Measurements from ENCODE around the gene GPR18.
"Not testable (repeated sequence)": the region's sequence is repeated elsewhere in the genome, so short reads cannot be mapped to it uniquely, and the experiment has no call there.

The GPR18 gene

DNA sequence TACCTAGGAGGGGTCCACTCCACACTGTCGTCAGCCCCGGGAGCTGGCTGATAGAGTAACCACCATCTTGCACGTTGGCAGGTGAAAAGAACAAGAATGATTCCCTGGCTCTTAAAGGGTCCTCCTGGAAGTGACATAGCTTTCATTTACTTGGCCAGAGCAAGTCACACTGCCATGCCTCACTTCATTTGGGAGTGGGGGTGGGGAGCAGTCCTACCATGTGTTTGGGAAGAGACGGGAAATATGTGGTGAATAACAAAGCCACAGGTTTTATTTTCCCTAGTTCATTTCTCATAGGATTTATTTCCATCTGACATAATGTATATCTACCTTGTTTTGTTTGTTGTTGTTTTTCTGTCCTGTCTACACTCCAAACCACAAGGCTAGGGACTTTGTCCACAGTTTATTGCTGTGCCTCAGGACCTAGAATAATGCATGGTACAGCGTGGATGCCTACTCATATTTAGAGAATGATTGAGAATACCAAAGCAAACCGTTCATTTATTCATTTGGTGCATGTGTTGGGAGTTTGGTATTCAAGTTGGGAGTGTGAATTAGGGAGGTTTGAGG, 30.8 kb downstream of the GPR18 start:
- no peak for DNase-seq

DNA sequence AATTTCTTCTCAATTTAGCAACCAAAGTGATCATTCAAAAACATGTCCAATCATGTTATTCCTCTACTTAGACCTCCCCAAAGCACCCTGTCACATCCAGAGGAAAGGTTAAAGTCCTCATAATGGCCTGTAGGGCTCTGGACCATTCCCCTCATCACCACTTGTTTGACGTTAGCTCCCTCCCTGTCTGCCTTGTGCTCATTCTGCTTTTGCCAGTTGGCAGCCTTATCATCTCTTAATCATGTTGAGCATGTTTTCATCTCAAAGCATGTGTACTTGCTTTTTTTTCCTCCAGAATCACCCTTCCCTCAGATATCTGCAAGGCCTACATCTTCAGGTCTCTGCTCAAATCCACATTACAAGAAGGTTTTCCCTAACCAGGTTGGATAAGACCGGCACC, 31.7 kb downstream of the GPR18 start:
- no peak for DNase-seq

DNA sequence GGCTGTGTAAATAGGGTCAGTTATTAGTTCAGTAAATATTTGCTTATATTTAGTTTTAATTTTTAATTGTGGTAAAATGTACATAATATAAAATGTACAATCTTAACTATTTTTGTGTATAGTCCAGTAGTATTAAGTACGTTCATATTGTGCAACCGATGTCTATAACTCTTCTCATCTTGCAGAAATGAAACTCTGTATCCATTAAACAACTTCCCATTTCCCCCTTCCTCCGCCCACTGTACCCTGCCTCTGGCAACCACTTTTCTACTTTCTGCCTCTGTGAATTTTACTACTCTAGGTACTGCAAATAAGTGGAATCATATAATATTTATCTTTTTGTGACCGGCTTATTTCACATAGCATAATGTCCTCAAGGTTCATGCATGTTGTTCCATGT, 33.1 kb downstream of the GPR18 start:
- no peak for DNase-seq

DNA sequence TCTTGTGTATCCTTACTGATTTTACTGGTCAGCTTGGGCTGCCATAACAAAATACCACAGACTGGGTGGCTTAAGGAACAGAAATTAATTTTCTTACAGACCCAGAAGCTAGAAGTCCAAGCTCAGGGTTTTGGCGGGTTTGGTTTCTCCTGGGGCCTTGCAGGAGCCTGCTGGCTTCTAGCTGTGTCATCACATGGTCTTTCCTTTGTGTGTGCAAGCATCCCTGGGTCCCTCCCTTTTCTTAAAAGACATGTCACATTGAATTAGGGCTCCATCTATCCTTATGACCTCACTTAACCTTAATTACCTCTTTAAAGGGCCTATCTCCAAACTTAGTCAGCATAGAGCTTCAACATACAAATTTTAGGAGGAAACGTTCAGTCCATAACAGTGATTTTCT, 34.2 kb downstream of the GPR18 start:
- DNase-seq: no peak

DNA sequence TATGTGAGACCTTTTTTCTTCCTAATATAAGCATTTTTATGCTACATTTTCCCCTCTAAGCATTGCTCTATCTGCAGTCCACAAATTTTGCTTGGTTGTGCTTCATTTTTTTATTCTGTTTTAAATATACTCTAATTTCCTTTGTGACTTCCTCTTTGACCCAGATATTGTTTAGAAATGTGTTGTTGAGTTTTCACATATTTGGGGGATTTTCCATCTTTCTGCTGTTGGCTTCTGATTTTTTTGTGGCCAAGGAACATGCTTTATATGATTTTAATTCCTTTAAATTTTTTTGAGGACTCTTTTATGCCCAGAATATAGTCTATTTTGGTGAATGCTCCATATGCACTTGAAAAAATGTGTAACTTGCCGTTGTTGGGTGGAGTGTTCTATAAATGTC, 34.6 kb downstream of the GPR18 start:
- no peak for DNase-seq

DNA sequence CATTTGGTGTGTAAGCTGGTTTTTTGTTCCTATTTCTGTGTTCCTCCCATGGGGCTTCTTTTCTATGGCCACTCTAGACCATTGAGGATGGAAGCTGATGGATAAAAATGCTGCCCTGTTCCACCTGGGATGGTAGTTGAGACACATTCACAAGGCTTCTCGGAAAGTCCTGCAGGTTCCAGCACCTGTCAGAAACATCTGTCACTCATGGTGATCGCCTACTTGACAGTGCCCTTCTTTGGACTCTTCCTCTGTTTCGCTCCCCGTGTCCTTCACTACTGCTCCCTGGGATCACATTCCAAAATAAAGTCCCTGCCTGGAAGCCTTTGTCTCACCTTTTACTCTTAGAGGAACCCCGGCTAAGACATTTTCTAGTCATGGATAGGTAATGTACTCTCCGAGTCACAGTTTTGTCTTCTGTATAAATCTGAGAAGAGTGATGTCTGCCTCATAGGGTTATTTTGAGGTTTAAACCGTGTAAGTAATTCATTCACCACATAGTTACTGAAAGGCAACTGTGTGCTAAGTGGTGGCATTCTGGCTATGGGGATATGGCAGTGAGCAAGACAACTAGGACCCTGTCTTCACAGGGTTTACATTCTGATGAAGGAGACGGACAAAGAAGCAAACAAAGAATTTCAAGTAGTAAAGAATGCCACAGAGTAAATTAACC, 36.5 kb downstream of the GPR18 start:
- no peak for DNase-seq

DNA sequence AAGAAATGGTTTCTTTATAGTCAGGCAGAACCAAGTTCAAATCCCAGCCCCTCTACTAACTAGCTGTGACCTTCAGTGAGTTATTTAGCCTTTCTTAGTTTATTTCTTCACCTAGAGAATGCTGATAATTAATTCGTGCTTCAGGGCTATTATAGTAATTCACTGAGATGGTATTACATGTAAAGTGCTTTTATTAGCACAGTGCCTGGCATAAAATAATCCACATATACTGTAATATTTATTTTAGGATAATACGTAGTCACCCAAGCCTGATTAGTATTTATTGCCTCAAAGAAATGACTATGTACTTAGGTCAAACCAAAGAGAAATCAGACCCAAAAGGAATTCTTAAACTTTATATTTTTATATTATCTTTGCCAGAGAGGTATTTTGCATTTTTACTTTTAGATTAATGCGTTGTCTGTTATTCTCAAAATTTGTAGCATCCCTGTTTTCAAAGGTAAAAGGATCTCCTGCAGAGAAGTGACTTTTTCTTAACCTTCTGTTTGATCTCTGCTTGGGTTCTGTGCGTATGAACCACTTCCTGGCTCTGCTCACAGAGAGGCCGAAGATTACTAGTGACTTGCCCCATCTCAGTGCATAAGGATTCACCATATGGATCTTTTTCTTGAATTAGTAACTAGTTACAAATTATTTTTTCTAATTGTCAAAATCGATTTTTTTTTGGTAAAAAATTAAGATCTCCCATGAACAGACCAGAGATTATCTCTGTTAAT, 37.8 kb downstream of the GPR18 start:
- DNase-seq: no peak

DNA sequence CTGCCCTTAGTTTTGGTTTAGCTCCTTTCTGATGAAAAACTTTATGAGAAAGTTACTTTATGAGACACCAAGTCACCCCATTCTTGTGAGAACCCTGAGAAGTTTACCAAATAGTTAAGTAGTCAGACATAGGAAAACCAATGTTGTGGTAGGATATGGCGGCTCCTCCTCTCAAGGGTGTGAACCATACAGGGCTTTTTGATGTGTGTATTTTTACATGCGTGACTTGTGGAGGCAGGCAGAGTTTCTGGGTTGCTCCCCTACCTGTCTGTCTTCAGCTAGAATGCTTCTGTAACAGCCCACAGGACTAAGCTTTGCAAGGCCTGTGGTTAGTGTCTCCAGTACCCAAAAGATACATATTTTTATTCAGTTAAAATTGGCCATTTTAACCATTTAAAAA, 39.2 kb downstream of the GPR18 start:
- DNase-seq: peak; percentile 81

DNA sequence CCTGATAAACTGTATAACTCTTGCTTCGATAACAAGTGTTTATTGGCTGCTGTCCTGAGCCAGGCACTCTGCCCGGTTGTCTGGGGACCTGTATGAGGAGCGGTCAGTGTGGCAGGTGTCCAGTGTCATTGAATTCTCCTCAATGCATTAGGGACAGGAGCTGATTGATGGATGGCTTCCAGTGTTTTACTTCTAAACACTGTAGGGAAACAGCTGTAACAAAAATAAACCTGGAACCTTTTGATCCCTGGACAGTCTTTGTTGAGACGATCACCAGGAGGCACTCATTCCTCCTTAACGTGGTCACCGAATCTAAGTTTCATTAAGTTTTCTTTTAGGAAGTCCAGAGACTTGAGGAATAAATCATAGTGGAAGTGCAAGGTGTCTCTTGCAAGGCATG, 39.6 kb downstream of the GPR18 start:
- no peak for DNase-seq

DNA sequence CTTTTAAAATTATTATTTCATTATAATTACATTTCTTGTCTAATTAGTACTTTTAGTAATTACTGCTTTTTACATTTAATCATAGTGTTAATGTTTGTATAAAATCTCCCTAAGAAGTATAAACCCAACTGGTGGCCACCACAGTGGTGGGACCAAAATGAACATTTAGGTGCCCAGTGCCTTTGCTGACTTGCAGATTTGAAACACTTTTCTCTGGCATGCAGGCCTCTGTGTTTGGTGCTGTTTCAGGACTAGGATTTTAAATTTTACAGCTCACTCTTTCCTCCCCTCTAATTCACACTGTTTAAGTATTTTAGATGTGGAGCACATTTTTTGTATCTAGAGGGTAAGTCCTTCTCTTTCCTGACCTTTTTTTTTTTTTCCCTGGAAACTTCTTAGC, 40.1 kb downstream of the GPR18 start:
- no peak for DNase-seq

DNA sequence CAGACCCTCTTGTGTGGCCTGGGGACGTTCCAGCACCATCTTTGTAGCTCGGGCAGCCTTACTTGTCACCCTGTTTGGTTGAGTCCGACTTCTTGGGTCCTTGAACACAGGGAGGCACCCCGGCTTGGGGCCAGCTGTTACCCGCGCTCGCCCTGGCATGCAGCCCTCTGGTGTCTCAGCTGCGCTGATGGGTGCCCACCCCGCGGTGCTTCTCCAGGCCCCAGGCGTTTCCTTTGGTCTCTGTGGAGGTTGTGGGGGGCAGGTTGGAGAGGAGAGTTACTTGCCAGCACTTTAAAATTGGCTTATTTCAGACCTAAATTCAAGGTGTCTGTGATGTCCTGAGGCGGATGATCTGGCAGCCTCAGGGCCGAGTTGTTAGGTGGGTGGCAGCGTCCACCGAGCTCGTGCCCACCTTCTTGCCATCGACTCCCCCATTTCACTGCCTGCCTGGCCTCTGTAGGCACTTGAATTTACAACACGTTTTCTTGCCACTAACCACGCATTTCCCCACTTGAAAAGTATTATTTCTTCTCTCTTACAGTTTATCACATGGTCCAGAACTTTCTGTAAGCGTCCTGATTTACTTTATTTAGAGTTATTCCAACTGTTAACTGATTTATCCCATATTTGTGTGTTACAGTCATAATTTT, 40.6 kb downstream of the GPR18 start:
- DNase-seq: peak; percentile 69

DNA sequence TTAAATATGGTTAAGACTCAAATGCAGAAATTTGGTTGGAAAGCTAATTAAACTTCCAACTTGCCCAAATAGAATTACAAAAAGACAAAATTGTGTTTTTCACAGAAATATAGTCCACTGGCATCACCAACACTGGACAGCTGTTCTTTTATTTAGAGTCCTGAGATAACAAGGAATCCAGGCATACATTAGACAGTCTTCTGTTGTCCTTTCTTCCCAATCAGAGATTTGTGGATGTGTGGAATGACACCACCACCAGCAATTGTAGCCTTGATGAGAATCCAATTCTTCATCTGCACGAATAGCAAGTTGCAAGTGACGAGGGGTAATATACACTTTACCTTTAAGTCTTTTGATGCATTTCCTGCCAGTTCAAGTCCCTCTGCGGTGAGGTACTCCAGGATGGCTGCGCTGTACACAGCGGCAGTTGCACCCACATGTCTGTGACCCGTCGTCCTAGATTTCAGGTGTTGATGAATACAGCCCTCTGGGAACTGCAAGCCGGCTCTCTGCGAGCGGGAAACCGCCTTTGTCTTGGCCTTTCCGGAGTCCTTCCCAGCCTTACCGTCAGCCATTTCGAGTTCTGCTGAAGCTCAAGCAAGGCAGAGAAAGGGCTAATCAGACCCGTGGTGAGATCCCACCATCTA, 42.9 kb downstream of the GPR18 start:
- peak; percentile 86 for DNase-seq

DNA sequence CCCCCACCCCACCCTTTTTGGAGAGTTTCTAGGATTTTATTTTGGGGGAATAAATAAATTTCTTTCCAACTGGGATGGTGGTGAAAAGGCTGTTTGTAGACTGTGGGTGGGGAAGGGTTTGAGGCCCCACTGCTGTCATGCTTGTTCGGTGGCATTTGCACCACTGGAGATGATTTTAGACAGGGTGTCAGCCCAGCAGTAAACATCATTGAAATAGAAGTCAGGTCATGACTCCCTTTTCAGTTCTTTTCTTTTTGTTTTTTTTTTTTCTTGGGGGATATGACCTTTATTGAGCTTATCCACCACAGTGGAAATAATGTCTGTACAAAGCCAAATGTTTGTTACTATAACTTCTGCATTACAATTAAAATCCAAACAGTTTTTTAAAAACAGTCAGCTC, 43.4 kb downstream of the GPR18 start:
- no peak for DNase-seq

DNA sequence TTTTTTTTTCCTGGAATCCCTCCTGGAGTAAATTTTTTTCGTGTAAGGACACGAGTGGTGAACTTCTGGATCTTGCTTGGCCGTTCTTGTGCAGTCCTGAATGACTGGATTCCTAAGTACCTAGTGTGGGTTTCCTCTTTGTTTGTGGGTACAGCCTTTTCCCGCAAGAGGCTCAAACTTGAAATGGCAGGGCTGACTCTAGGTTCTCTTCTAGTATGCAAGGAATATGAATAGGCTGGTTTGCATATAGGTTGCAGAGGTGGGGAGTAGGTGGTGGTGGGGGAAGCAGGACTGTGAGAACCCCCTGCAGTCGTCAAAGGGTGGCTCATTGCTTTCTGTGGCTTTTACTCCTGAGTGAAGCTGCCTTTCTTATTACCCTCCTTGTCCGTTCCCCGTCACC, 43.9 kb downstream of the GPR18 start:
- DNase-seq: peak; percentile 77

DNA sequence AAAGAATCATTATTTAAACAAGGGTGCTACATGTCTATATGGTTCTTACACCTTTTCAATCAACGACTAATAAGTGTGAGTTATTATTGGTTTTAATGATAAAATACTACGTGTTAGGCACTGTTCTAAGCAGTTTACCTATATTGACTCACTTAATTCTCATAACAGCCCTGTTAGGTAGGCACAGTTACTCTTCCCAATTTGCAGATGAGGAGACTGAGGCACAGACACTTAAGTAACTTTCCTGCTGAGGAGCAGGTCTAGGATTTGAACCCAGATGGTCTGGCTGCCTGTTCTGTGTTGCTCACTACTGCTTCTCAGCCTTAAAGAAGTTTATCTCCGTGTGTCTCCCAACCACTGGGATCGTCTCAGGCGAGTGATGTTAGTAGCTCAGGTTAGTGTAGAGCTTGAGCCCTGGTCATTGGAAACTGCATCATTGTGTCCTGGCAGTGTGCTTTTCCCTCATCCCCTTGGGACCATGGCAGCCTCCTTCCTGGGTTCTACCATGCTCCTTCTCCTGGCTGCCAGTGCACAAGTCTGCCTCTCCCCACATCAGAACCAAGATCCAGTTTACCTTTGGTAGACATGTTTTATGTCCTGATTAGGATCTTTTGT, 46.7 kb downstream of the GPR18 start:
- no peak for DNase-seq

DNA sequence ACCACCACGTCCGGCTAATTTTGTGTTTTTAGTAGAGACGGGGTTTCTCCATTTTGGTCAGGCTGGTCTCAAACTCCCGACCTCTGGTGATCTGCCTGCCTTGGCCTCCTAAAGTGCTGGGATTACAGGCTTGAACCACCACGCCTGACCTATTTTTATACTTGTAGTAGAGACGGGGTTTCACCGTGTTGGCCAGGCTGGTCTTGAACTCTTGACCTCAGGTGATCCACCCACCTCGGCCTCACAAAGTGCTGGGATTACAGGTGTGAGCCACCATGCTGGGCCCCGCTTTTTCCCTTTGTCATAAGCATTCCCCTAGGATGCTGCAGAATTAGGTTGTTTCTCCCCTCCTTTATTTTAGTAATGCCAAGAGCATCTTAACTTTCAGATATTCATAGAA, 47.6 kb downstream of the GPR18 start:
- DNase-seq: not testable (repeated sequence)

DNA sequence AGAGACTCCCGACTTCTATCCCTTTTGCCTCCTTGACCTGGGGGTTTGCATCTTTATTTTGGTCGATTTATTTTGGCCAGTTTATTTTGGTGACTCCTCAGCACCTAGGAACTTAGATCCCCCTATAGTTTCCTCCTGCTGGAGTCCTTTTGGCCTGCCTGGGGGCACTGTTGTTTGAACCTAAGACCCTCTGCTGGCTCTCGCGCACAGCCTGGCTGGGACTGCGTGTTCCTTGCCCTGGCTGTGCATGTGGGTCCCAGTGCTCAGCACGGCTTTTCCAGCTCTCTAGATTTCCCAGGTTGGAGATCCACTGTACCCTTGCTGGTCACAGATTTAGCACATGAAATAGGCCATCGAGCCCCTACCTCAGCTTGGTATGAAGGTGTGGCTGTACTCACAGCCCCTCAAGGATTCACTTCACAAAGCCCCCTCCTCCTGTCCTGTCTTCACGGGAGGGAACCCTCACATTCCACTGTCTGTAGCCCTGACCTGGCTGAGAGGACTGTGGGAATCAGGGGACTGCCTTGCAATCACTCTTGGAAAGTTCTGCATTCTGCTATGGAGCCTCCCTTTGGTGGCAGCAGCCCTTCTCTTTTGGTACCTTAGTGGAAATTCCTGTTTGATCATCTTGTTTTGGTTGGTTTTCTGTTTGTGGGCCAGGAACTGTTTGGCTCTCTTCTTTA, 49.2 kb downstream of the GPR18 start:
- DNase-seq: no peak

DNA sequence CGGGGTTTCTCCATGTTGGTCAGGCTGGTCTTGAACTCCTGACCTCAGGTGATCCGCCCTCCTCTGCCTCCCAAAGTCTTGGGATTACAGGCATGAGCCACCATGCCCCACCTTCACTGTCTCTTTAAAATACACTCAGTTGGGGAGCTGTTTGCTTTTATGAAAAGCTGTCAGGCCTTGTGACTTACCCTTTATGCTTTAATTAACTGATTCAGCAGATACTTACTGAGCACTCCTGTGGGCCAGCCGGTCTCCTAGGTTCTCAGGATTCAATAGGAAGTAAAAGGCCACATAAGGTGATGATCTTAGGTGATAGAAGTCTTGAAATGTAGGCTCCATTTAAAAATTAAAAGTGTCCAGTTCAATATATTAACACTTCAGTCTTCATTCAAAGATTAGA, 50.0 kb downstream of the GPR18 start:
- DNase-seq: no peak

DNA sequence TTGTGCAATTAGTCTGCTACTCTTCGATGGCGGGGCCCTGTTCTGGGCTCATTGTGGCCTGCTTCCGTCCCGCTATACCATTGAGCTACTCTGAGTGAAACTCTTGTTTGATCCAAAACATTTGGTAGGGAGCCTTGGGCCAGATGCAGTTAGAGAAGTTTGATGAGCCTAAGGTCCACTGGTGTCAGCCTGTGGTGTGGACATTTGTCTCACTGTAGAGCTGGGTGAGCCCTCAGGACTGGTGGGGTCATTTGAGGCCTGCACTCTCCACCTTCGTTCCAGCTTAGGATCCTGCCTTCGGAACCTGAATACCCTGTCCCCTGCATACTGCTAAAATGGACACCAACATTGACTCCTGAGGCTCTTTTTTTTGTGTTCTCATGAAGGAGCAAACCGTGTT, 50.7 kb downstream of the GPR18 start:
- DNase-seq: no peak

DNA sequence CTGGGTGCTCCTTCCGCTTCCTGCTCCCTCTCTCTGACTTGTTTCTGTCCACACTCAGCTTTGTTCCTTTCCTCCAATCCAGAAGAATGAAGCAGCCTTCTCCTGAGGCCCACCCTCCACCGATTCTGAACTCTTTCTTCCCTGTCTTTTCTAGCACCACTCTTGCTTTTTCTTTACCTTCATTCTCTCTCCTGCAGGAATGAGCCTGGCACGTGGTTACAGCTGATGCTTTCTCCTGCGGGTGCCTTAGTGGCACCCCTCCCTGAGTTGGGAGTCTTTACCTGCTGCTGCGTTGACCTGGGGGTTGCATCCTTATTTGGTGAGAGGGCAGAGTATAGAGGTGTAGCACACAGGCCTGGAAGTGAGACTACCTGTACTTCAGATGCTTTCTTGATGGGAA, 51.3 kb downstream of the GPR18 start:
- no peak for DNase-seq

DNA sequence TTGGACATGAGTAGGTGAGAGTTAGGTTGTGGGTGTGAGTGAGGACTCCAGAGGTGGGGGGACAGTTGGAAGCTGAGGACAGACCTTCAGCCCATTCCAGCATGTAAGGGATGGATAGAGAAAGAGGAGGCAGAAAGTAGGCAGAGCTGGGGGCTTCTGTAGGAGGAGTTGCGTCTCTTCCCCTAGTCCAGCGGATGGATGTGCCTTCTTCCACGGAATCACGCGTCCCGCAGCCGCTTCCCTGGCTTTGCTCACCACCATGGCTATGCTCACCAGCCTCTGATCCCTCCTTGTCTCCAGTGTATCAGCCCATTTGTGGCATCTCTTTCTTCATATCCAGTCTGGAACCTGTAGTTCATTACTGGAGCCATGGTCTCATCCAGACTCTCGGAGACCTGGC, 52.0 kb downstream of the GPR18 start:
- no peak for DNase-seq

DNA sequence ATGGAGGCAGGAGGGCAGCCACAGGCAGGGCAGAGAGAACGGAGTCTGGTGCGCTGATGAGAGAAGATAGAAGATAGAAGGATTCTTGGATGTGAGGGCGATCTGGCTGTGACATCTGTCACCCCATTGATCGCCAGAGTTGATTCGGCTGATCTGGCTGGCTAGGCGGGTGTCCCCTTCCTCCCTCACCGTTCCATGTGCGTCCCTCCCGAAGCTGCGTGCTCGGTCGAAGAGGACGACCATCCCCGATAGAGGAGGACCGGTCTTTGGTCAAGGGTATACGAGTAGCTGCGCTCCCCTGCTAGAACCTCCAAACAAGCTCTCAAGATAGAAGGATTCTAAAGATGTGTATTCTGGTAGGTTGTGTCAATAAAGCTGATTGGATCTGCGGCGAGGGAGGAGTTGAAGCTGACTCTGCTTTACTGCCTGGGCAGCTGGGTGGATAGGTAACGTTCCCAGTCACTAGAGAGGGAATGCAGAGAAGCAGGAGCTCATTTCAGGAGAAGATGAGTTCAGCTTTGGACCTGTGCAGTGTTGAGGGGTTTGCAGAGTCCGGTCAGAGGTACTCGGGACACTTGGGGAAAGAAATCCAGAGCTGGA, 52.5 kb downstream of the GPR18 start:
- no peak for DNase-seq
